ENCODE results near the gene MCF2L.

The MCF2L gene

DNA sequence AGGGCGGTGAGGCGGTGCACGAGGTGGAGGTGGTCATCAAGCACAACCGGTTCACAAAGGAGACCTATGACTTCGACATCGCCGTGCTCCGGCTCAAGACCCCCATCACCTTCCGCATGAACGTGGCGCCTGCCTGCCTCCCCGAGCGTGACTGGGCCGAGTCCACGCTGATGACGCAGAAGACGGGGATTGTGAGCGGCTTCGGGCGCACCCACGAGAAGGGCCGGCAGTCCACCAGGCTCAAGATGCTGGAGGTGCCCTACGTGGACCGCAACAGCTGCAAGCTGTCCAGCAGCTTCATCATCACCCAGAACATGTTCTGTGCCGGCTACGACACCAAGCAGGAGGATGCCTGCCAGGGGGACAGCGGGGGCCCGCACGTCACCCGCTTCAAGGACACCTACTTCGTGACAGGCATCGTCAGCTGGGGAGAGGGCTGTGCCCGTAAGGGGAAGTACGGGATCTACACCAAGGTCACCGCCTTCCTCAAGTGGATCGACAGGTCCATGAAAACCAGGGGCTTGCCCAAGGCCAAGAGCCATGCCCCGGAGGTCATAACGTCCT, 180.0 kb downstream of the MCF2L start:
- DNase-seq (ENCODE audit: low spot score), result no peak
